ENCODE measurements around the gene SLC35F3.
A peak's percentile ranks its signal among the peaks of the same experiment; 100 is the strongest.
"Not testable (repeated sequence)": the region's sequence is repeated elsewhere in the genome, so short reads cannot be mapped to it uniquely, and the experiment has no call there.

The SLC35F3 gene

GRCh38 chr1:234300096-234300495, 395.6 kb downstream of the SLC35F3 start:
- DNase-seq = no peak

GRCh38 chr1:234301663-234302062, 397.2 kb downstream of the SLC35F3 start:
- not testable (repeated sequence) for DNase-seq

GRCh38 chr1:234302354-234302962, 398.0 kb downstream of the SLC35F3 start:
- DNase-seq = no peak

GRCh38 chr1:234303231-234303630, 398.8 kb downstream of the SLC35F3 start:
- no peak for DNase-seq

GRCh38 chr1:234307726-234308125, 403.2 kb downstream of the SLC35F3 start:
- no peak for DNase-seq

GRCh38 chr1:234309243-234309597, 404.7 kb downstream of the SLC35F3 start:
- DNase-seq = no peak

- DNase-seq = peak; percentile 77
Measured at GRCh38 chr1:234309598-234310459, 405.4 kb downstream of the SLC35F3 start.

- no peak for DNase-seq
Measured at GRCh38 chr1:234310460-234310817, 406.0 kb downstream of the SLC35F3 start.

GRCh38 chr1:234311414-234311813, 406.9 kb downstream of the SLC35F3 start:
- no peak for DNase-seq

- no peak for DNase-seq
Measured at GRCh38 chr1:234313171-234313570, 408.7 kb downstream of the SLC35F3 start.

GRCh38 chr1:234315091-234315541, 410.6 kb downstream of the SLC35F3 start:
- DNase-seq = no peak

- no peak for DNase-seq
Measured at GRCh38 chr1:234315588-234315987, 411.1 kb downstream of the SLC35F3 start.

GRCh38 chr1:234316486-234316885, 412.0 kb downstream of the SLC35F3 start:
- DNase-seq = no peak

- no peak for DNase-seq
Measured at GRCh38 chr1:234316937-234317336, 412.5 kb downstream of the SLC35F3 start.

- DNase-seq = no peak
Measured at GRCh38 chr1:234320069-234320468, 415.6 kb downstream of the SLC35F3 start.

GRCh38 chr1:234320549-234320948, 416.1 kb downstream of the SLC35F3 start:
- DNase-seq = no peak

GRCh38 chr1:234321231-234321630, 416.8 kb downstream of the SLC35F3 start:
- DNase-seq = no peak

- DNase-seq = no peak
Measured at GRCh38 chr1:234322097-234322496, 417.6 kb downstream of the SLC35F3 start.

GRCh38 chr1:234322979-234323378, 418.5 kb downstream of the SLC35F3 start:
- no peak for DNase-seq

GRCh38 chr1:234324821-234325220, 420.3 kb downstream of the SLC35F3 start:
- DNase-seq = no peak

GRCh38 chr1:234325878-234326496, 421.5 kb downstream of the SLC35F3 start:
- DNase-seq = no peak

GRCh38 chr1:234326497-234327366, 422.3 kb downstream of the SLC35F3 start:
- DNase-seq = peak; percentile 58

- no peak for DNase-seq
Measured at GRCh38 chr1:234327577-234328164, 423.2 kb downstream of the SLC35F3 start.
